Karpas-422 (cell line): ENCODE data around the gene CLIC5. TPM values are rescaled to one million over a fixed set of nuclear protein-coding genes. Genes with fewer than 3 reads are reported as not detected.
A peak's percentile ranks its signal among the peaks of the same experiment; 100 is the strongest.

ENCODE experiments used
- DNase-seq: peaks from one replicate; pipeline ENCODE4 v3.0.0-alpha.2; 2015
- H2AFZ ChIP-seq: fragments of 200-600 bp; sonication (generic); 2 replicates; pipeline ENCODE4 v1.6.1; 2014; ENCODE audit warnings: antibody characterized with exemption, low read length, mixed read lengths
- H3K27ac ChIP-seq: fragments of 200-600 bp; sonication (generic); 2 replicates; pipeline ENCODE4 v1.5.1; 2014; ENCODE audit warnings: mild to moderate bottlenecking, low read length, moderate library complexity
- H3K27me3 ChIP-seq: fragments of 200-600 bp; sonication (generic); 2 replicates; pipeline ENCODE4 v1.6.1; 2014; ENCODE audit warnings: low read length, mixed read lengths
- H3K36me3 ChIP-seq: fragments of 200-600 bp; sonication (generic); 2 replicates; pipeline ENCODE4 v1.6.1; 2014; ENCODE audit warnings: low read length, mixed read lengths; ENCODE audit not compliant: insufficient read depth
- H3K4me1 ChIP-seq: fragments of 200-600 bp; sonication (generic); 2 replicates; pipeline ENCODE4 v1.6.1; 2014; ENCODE audit warnings: mild to moderate bottlenecking, low read length, mixed read lengths
- H3K4me2 ChIP-seq: fragments of 200-600 bp; sonication (generic); 2 replicates; pipeline ENCODE4 v1.6.1; 2014; ENCODE audit warnings: low read length, low read depth, mild to moderate bottlenecking; ENCODE audit not compliant: poor library complexity, severe bottlenecking
- H3K4me3 ChIP-seq: fragments of 200-600 bp; sonication (generic); 2 replicates; pipeline ENCODE4 v1.5.1; 2014; ENCODE audit warnings: mild to moderate bottlenecking, antibody characterized with exemption, low read length, mixed read lengths
- H3K79me2 ChIP-seq: fragments of 200-600 bp; sonication (generic); 2 replicates; pipeline ENCODE4 v1.6.1; 2014; ENCODE audit warnings: mild to moderate bottlenecking, low read length, mixed read lengths
- H3K9ac ChIP-seq: fragments of 200-600 bp; sonication (generic); 2 replicates; pipeline ENCODE4 v1.6.0; 2014; ENCODE audit warnings: low read length
- H3K9me2 ChIP-seq: fragments of 200-600 bp; sonication (generic), shearing (Covaris generic); replicated peaks from 2 replicates; pipeline ENCODE4 v1.6.0; 2014; ENCODE audit warnings: mild to moderate bottlenecking, low read length, moderate library complexity; ENCODE audit not compliant: insufficient read depth
- H3K9me3 ChIP-seq: fragments of 300-700, 200-600 bp; sonication (generic); 2 replicates; pipeline ENCODE4 v1.6.1; 2014; ENCODE audit warnings: low read length, mixed read lengths
- H4K20me1 ChIP-seq: fragments of 200-600 bp; sonication (generic); 2 replicates; pipeline ENCODE4 v1.6.1; 2014; ENCODE audit warnings: mild to moderate bottlenecking, antibody characterized with exemption, low read length, low read depth; ENCODE audit not compliant: insufficient read depth
- total RNA-seq: library from RNA; depleted of rRNA; stranded (reverse); fragments of >200 nt; shearing (Covaris generic); gene quantifications from 2 replicates; pipeline ENCODE4 v1.2.3, GENCODE V29; 2014; ENCODE audit warnings: low replicate concordance

The CLIC5 gene
- total RNA-seq, 1 experiment from 2014 or later: not detected

GRCh38 chr6:45922728-45923351 lies 92.8 kb downstream of the CLIC5 start:
- Histone ChIP-seq H2AFZ (no peak overlapping the region), H3K27me3 (no peaks in the 10 kb centered on the region), H3K4me2 (no peak overlapping the region), H3K9me3 (no peaks in the 10 kb centered on the region), H3K27ac (no peak overlapping the region), H4K20me1 (no peaks in the 10 kb centered on the region), H3K79me2 (no peaks in the 10 kb centered on the region), H3K9me2 (no peaks in the 10 kb centered on the region), H3K4me3 (no peak overlapping the region), H3K9ac (no peak overlapping the region), H3K4me1 (no peaks in the 10 kb centered on the region), H3K36me3 (no peaks in the 10 kb centered on the region)
- DNase-seq: peak; percentile 54

- no peak overlapping the region for H3K27ac ChIP-seq
- peak; percentile 27 for DNase-seq
- H3K9ac ChIP-seq: no peak overlapping the region
- H3K9me3 ChIP-seq: no peaks in the 10 kb centered on the region
- H3K36me3 ChIP-seq: no peaks in the 10 kb centered on the region
- H3K4me1 ChIP-seq: no peaks in the 10 kb centered on the region
- no peaks in the 10 kb centered on the region for H4K20me1 ChIP-seq
- no peaks in the 10 kb centered on the region for H3K9me2 ChIP-seq
- H3K4me3 ChIP-seq: no peak overlapping the region
- H3K79me2 ChIP-seq: no peaks in the 10 kb centered on the region
- H2AFZ ChIP-seq: no peak overlapping the region
- no peak overlapping the region for H3K4me2 ChIP-seq
- H3K27me3 ChIP-seq: no peaks in the 10 kb centered on the region
These were observed 93.9 kb downstream of the CLIC5 start for GRCh38 chr6:45921691-45922281.

DNA sequence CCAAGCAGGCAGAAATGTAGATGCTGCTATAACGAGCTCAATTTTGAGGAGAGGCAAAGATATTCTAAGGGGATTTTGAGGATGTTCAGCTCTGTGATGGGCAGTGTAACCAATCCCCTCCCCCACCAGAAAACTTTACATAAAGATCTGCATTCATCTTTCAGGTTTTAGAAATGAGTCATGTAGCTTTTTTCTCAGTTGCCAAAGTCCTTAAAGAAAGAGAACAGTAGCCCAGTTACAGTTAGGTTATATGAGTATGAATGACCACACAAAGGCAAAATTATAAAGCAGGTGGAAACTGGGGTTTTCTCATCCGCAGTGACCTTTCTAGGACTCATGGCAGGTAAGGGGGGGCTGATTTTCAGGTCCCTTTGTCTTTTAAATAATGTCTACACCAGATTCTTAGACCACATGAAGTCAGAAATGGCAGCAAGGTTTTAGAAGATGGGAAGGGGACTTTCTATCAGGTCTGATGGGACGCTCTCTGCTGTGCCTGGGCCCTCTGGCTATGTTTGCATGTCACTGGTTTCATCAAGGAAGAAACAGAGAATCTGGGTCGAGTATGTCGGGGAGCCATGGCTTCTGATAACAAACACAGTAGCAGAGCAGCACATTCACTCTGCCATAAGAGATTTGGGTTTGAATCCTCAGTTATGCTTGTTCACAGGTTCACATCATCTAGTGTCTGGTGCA lies 94.7 kb downstream of the CLIC5 start:
- Histone ChIP-seq H3K4me2 (no peak overlapping the region), H3K4me1 (no peaks in the 10 kb centered on the region)
- DNase-seq: peak; percentile 14

DNA sequence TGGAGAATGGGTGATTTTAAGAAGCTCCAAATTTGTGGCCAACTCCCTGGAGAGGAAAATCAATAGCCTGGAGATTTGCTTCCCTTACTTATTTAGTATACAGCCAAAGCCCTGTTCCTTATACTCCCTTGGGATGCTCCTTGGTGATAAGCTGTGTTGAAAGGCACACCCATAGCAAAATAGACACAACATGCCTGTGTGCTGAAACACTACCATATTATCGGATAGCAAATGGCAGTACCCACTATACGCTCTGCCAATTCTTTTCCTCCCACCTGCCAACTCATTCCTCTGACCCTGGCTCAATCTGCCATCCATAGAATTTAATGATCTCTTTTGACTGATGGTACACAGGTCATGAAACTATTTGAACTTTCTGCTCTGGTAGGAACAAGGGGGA lies 98.2 kb downstream of the CLIC5 start:
- Histone ChIP-seq H3K79me2 (no peaks in the 10 kb centered on the region), H2AFZ (no peak overlapping the region), H3K4me1 (no peaks in the 10 kb centered on the region), H3K27me3 (no peaks in the 10 kb centered on the region), H4K20me1 (no peaks in the 10 kb centered on the region), H3K4me2 (no peak overlapping the region), H3K4me3 (no peak overlapping the region), H3K27ac (no peak overlapping the region), H3K9ac (no peak overlapping the region), H3K9me3 (no peaks in the 10 kb centered on the region), H3K9me2 (no peaks in the 10 kb centered on the region), H3K36me3 (no peaks in the 10 kb centered on the region)
- DNase-seq: no peak

More for the DNA sequence above, 94.7 kb downstream of the CLIC5 start:
- Histone ChIP-seq H3K4me3 (no peak overlapping the region), H4K20me1 (no peaks in the 10 kb centered on the region), H3K9me2 (no peaks in the 10 kb centered on the region), H3K27me3 (no peaks in the 10 kb centered on the region), H3K9me3 (no peaks in the 10 kb centered on the region), H3K36me3 (no peaks in the 10 kb centered on the region), H3K27ac (no peak overlapping the region), H3K9ac (no peak overlapping the region), H3K79me2 (no peaks in the 10 kb centered on the region), H2AFZ (no peak overlapping the region)

DNA sequence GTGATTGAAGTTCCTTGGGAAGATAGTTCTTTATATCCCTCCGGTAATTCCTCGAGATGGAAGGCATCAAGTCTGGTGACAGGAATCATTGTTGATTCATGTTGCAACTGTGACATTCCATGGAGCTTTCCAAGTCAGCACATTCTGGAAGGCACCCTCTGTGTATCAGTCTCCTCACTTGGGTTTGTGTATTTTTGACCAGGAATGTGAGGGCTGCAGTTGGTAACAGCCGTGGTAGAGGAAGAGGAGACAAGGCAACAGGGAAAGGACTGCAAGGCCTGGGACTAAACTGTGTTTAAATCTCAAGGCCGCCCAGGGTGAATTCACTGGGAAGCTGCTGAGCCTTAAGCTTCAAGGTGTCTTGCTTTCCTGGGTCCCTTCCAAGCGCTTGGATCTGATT lies 99.0 kb downstream of the CLIC5 start:
- H3K9me3 ChIP-seq: no peaks in the 10 kb centered on the region

DNA sequence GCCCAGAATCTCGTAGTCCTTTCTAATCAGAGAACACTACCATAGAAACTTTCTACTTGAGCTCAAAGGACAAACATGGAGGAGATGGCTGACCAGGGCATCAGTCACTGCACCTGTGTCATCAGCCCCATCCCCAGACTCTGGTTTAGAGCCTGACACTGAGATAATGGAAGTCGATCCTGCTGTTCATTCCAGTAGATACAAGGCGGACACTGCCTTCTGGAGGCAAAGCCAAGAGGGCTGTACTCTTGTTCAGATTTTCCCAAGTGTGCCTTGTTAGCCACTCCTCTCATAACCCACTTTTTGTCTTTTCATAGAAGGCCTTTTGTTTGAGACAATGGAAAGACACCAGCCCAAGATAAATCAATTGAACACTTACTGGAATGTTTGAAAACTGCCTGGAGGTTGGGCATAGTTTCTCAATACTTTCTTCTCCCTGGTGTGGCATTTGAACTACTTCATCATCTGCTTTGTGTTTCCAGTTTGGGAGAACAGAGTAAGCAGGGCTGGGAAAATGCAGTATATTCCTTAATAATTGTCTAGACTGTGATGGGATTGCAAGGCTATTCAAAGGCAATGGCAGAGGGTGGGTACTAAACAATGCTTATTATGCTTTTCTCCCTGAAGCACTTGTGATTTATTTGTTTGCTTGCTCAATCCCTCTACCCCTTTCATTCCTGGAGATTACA lies 99.7 kb downstream of the CLIC5 start:
- H3K9me3 ChIP-seq: no peaks in the 10 kb centered on the region
- no peaks in the 10 kb centered on the region for H4K20me1 ChIP-seq
- no peaks in the 10 kb centered on the region for H3K4me1 ChIP-seq
- no peaks in the 10 kb centered on the region for H3K79me2 ChIP-seq
- H3K27ac ChIP-seq: no peak overlapping the region
- no peaks in the 10 kb centered on the region for H3K36me3 ChIP-seq
- H3K4me2 ChIP-seq: no peak overlapping the region
- H2AFZ ChIP-seq: no peak overlapping the region
- DNase-seq: no peak
- no peaks in the 10 kb centered on the region for H3K9me2 ChIP-seq
- H3K27me3 ChIP-seq: no peaks in the 10 kb centered on the region
- H3K4me3 ChIP-seq: no peak overlapping the region
- no peak overlapping the region for H3K9ac ChIP-seq

More for the DNA sequence above, 99.0 kb downstream of the CLIC5 start:
- no peak overlapping the region for H3K4me3 ChIP-seq
- H3K4me1 ChIP-seq: no peaks in the 10 kb centered on the region
- no peaks in the 10 kb centered on the region for H3K36me3 ChIP-seq
- H3K4me2 ChIP-seq: no peak overlapping the region
- H3K27ac ChIP-seq: no peak overlapping the region
- DNase-seq: no peak
- H3K27me3 ChIP-seq: no peaks in the 10 kb centered on the region
- H3K79me2 ChIP-seq: no peaks in the 10 kb centered on the region
- no peak overlapping the region for H2AFZ ChIP-seq
- H3K9me2 ChIP-seq: no peaks in the 10 kb centered on the region
- H4K20me1 ChIP-seq: no peaks in the 10 kb centered on the region
- no peak overlapping the region for H3K9ac ChIP-seq

DNA sequence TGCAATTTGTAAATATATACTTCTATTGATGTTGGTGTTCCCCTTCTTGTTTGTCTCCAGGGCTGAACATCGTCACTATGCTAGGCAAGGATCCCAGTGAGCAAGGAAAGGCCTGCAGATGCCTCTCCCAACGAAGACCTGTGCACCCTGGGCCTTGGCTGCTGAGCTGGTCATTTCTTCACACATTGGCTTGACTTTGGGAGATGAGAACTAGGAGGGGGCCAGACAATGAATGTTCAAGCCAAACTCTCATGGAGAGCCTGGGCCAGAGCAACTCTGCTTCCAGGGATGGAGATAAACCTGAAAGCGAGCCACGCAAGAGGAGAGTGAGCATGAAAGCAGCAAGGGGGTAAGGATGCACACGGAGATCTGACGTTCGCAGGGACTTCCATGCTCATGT lies 104.0 kb downstream of the CLIC5 start:
- Histone ChIP-seq H4K20me1 (no peaks in the 10 kb centered on the region), H2AFZ (no peak overlapping the region), H3K36me3 (no peaks in the 10 kb centered on the region), H3K9me2 (no peaks in the 10 kb centered on the region), H3K27ac (no peak overlapping the region), H3K27me3 (no peaks in the 10 kb centered on the region), H3K4me2 (no peak overlapping the region), H3K4me1 (no peaks in the 10 kb centered on the region), H3K79me2 (no peaks in the 10 kb centered on the region), H3K4me3 (no peak overlapping the region), H3K9ac (no peak overlapping the region), H3K9me3 (no peaks in the 10 kb centered on the region)
- no peak for DNase-seq

DNA sequence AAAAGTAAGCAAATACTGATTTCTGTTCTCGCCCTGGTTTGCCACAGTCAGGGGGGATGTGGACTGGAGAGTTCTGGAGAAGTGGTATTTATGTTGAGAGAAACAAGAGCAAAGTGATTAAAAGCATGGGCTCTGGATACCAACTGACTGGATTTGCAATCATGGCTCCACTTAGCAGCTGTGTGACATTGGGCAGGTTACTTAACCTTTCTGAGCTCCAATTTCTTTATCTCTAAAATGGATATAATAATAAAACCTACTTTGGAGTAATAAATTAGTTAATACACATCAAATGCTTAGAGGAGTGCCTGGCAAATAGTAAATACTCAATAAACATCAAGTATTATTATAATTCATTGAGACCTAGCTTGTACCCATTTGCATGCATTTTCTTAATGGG lies 111.7 kb downstream of the CLIC5 start:
- Histone ChIP-seq H3K27me3 (no peaks in the 10 kb centered on the region), H3K79me2 (no peaks in the 10 kb centered on the region), H3K27ac (no peak overlapping the region), H3K9me3 (no peaks in the 10 kb centered on the region), H3K9me2 (no peaks in the 10 kb centered on the region), H3K9ac (no peak overlapping the region), H3K4me2 (no peak overlapping the region), H2AFZ (no peak overlapping the region), H3K4me3 (no peak overlapping the region), H4K20me1 (no peaks in the 10 kb centered on the region), H3K36me3 (no peaks in the 10 kb centered on the region), H3K4me1 (no peaks in the 10 kb centered on the region)
- DNase-seq: no peak
